GM18868 (cell line): ENCODE data around the gene POM121.
"Not testable (repeated sequence)": the region's sequence is repeated elsewhere in the genome, so short reads cannot be mapped to it uniquely, and the experiment has no call there.

Source experiments
- ATAC-seq: cut with Tn5 transposase; IDR thresholded peaks from one replicate; pipeline ENCODE4 v1.9.1; 2021; ENCODE audit warnings: mild to moderate bottlenecking, moderate library complexity; ENCODE audit not compliant: unreplicated experiment

The POM121 gene

GRCh38 chr7:72990146-72990913, 65.4 kb downstream of the POM121 start:
- not testable (repeated sequence) for ATAC-seq

- ATAC-seq, result not testable (repeated sequence)
Observed at GRCh38 chr7:72995484-72995883, 70.6 kb downstream of the POM121 start.

- ATAC-seq, result not testable (repeated sequence)
Observed at GRCh38 chr7:72997447-72997846, 72.6 kb downstream of the POM121 start.

GRCh38 chr7:72997887-72998468, 73.1 kb downstream of the POM121 start:
- ATAC-seq, result not testable (repeated sequence)
